Stimulated activated CD8-positive, alpha-beta memory T cell treated with anti-CD3 and anti-CD28 coated beads, Interleukin-12 subunit alpha, Interleukin-12 subunit beta, amount 100 ng/mL, for 1 hour (primary cell): Measurements from ENCODE around the gene RAX2.
"Not testable (repeated sequence)": the region's sequence is repeated elsewhere in the genome, so short reads cannot be mapped to it uniquely, and the experiment has no call there.

Experiments used
- DNase-seq: peaks from one replicate; pipeline ENCODE4 v3.0.0-alpha.2; 2020; ENCODE audit warnings: low read depth

The RAX2 gene

DNA sequence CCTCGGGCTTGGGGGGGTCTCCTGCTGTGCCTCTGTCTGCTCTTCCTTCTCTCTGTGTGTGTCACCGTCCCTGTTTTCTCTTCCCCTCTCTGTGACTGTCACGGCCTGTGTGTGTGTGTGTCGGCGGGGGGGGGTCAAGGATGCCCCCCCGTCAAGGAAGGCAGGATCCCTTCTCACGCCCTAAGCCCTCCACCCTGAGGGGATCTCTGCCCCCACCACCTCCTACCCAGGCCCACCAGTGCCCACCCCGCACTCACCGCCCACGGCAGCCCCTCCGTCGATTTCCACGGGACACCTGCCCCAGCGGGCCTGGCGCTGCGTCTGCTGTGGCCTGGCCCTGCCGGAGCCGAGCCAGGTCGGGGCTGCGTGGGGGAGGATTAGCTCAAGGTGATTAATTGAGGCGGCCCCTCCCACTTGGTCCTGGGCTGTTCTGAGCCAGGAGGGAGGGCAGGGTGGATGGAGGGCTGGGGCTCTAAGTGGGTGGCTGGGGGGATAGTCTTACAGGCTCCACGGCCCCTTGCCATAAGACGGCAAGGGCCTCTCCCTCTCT lies at the start of gene RAX2:
Gene RAX2 (minus strand): TSS at position 323 of the 550 bp plus-strand sequence. CDS start 486 bp downstream, outside the sequence.
- DNase-seq: no peak

DNA sequence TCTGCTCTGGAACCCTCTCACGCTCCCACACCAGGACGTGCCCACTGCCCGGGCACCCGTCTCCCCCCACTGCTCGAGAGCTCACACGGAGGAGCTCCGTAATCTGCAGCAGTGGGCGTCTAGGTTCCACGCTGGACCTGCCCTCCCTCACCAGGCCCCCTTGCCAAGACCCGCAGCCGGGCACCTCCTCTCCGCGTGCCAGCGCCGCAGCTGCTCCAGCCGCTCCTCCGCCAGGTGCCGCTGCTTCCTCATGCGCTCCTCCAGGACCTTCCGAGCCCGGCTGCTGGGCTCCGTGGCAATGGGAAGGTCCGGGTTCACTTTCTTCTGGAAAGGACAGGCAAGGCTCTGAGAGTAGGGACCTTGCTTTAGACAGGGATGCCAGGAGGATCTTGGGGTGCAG lies 49.1 kb upstream of the RAX2 start:
- no peak for DNase-seq

DNA sequence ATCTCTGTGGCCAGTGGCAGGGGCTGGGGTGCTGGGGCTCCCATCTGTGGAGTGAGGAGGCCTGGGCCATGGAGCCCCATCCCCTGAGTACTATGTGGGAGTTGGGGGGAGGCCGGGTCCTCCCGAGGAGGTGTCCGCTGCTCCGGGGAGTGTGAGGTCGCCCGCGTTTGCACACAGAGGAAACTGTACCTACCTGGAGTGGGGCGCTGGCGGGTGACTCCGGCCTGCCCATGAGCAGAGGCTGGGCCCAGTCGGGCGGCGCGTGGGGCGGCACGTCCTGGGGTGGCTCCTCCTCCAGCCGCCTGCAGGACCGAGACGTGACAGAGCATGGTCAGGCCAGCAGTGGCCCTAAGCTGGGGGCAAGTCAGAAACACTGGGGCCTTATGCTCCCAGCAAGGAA lies 48.0 kb upstream of the RAX2 start:
- DNase-seq: no peak

DNA sequence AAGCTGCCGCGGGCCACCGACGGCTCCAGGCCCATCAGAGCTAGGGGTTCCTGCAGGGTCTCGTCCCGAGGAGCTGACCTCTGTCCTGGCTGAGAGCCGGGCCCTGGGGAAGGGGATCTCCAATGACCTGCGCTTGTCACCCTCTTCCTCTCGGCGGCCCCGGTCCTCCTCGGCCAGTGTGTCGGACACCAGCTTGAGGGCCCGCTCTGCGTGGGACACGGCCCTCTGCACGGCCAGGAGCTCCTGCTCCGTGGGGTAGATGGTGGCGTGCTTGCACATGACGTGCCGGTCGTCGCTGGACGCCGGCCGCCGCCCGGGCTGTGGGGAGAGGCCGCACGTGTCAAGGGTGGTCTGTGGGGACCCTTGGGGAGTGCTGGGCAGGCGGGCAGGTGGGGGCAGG lies 46.9 kb upstream of the RAX2 start:
- DNase-seq: no peak

DNA sequence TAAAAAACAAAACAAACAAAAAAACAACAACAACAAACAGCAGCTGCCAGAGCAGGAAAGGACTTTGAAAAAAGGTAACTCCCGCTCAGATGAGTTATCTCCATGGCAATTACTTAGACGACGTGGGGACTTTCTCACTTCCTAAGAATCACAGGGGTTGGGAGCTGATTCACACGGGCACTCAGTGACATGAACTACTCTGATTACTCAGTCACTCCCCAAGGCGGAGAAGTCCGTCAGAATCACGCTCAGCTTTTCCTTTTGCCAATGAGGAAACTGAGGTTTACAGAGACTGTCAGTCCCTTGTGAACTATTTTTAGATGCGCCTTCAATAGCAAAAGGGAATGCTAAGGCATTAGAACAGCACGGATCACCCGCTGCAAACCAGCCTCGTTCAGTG lies 46.4 kb upstream of the RAX2 start:
- DNase-seq: no peak

DNA sequence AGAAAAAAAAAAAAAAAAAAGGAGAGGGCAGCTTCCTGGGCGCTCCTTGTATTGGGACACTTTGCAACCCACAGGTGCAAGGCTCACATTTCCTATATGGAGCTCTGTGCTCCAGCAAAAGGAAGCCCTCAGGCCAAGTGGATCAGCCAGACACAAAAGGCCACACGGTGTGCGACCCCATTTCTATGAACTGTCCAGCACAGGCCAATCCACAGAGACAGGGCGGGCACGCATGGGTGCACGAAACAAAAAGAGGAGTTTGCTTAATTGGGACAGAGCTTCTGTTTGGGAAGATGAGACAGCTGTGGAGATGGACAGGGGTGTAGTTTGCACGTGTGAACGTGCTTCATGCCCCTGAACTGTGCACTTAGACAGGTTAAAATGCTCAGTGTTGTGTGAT lies 45.7 kb upstream of the RAX2 start:
- DNase-seq: no peak

DNA sequence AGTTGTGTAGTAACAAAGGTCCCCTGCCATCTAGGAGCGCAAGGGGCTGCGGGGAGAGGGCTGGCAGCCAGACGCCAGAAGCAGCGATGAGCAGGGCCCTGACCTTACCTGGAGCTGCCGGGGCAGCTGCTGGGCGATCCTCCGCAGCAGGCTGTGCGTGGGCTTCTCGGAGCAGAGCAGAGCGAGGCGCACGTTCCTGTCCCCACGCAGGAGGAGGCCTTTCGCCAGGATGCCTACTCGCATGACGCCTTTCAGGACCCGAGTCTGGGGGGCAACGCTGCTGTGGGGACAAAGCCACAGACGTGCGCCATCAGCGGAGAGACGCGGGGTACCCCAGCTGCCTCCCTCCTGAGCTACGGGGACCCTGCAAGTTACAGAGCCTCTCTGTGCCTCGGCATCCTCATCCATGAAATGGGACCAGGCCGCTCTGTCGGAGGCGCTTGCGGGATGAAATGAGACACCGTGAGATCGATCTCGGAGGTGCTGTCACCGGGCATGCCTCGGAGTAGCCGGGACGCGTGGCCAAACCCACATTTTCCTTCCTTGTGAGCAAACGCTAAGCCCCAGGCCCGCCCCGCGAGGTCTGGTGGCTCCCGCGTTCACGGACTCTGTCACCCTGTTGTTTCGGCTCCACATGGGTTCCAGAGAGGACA lies 44.7 kb upstream of the RAX2 start:
- no peak for DNase-seq

DNA sequence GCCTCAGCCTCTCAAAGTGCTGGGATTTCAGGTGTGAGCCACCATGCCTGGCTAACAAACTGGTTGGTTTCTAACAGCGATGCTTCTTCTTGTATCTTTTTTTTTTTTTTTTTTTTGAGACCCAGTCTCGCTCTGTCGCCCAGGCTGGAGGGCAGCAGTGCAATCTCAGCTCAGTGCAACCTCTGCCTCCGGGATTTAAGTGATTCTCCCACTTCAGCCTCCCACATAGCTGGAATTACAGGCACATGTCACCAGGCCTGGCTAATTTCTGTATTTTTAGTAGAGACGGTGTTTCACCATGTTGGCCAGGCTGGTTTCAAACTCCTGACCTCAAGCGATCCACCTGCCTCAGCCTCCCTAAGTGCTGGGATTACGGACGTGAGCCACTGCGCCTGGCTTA lies 44.1 kb upstream of the RAX2 start:
- not testable (repeated sequence) for DNase-seq

DNA sequence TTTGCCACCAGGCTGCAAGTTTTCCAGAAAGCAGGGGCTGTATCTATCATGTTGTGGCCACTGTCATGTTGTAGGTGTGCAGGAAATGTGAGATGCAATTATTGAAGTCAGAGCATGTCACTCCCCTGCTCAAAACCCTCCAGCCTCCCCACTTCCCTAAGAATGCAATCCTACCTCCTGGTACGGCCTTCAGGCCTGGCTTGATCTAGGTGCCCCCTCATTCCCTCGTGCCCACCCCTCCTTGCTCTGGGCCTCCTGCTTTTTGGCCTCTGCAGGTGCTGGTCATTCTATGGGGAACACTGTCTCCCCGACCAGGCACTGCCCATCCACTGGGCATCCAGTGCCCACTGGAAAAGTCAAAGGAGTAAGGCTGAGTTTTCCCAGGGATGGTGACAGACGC lies 42.6 kb upstream of the RAX2 start:
- DNase-seq: no peak

DNA sequence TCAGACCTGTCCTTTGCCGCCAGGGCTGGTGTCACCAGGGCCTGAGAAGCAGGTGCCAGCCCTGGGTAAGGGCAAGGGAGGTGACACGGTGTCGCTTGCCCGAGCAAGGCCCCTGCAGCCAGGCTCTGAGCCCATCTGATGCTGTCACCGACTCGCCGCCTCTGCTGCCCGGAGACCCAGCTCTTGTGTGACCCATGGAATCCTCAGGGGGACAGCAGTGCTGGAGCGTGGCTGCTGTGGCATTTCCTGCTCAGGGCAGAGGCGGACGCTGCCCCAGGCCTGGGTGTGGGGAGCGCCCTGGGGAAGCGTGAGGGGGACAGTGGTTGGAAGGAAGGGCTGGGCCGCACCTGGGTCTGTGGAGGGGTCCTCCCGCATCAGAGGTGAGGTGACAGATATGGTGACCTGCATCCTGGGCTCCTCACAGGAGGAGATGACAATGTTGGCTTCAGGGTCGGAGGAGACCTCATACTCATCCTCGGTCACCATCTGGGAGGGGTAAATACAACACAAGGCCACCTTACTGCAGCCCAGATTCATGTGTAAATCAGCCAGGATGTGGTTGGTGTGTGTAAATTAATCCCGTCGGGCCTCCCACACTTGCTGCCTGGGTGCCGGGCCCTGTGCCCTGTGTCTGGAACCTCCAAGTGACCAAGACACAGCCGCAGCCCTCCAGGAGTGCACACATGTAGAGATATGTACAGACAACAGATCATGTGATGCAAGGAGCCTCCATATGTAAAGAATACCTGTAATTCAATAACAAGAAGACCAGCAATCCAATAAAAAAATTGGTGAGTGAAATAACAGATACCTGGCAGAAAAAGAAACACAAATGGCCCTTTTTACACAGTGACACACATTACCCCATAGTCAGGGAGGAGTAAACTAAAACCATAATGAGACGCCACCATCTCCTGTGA lies 41.7 kb upstream of the RAX2 start:
- DNase-seq: no peak

DNA sequence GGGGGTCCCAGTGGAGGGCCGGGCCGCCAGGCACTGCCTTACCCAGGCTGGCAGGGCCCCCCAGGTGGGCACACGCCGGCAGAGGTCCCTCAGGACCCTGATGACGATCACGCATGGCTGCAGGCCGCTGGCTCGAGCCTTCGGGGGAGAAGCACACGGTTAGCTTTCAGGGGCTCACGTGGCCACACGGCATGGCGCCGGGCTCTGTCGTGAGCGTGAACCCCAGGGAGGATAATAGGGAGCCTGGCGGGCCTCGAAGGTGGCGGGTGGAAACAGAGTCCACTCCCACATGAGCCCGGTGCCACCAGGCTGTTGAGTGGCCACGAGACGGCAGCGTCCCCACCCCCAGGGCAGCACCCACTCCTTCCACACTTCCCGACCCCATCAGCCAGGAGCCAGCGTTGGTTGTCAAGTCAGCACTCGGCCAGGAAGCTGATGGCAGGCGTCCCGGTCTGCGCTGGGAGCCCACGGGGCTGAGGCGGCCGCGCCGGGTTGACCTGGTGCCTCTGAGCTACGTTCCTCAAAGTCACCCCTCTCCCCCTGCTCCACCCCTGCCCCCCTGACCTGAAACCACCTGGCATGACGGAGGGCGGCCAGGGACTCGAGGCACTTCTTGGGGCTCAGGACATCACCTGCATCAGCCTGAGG lies 38.8 kb upstream of the RAX2 start:
- no peak for DNase-seq

DNA sequence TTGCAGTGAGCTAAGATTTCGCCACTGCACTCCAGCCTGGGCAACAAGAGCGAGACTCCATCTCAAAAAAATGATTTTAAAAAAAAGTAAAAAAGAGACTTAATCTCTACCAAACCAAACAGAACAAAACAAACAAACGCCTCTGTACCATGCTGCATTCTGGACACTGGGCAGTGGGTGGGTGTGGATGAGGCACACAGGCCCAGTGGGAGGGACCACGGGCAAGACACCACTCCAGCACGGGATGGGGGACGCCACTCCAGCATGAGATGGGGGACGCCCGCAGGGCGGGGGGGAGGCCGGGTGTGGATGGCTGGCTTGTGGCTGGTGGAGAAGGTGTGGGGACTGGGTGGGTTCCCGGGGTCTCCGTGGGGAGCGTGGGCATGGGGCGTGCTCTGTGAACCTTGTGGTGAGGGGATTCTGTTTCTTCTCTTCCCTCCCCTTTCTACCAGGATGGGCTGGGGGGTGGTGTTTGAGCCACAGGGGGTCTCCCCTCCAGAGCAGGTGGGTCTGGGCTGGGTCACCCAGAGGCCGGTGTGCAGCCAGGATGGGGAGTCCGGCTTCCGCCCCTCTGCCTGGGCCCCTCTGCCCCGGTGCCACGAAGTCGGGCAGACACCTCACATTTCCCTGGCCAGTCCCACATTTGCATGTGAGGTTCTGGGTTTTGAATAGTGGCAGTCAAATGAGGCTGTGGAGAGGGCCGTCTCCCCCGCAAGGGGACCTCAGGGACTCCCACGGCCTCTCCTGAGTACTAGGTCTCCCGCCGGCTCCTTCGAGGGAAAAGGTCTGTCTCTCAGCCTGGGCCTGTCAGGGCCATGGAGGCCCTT lies 38.1 kb upstream of the RAX2 start:
- no peak for DNase-seq

DNA sequence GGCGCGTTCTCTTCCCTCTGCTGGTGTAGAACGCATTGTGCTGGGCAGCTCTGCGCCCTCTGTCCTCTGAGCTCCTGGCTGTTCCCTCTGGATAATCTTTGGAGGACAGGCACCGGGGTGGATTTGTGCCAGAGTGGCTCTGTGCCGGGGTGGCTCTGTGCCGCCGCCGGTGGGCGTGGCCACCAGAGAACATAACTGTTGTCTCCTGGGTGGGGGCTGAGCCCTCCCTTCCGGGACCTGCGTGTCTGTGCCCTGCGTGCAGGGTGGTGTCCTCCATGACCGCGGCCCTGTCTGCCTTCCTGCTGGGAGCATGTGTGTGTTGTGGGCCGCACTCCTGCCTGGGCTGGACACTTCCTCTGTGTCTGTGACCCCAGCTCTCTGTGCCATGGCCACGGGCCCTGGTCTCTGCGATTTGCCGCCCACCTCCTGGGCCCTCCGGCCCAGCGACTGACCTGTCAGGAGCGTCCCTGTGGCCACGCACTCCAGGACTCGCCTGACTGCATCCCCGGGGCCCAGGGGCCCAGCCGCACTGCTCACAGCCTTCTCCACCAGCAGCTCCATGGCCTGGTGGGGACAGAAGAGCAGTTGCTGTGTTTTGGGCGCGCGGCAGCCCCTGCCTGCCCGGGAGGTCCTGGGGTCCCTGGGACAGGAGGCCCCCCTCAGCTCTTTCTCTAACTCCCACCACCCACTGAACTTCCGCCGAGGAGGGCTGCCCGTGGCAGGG lies 36.6 kb upstream of the RAX2 start:
- no peak for DNase-seq

DNA sequence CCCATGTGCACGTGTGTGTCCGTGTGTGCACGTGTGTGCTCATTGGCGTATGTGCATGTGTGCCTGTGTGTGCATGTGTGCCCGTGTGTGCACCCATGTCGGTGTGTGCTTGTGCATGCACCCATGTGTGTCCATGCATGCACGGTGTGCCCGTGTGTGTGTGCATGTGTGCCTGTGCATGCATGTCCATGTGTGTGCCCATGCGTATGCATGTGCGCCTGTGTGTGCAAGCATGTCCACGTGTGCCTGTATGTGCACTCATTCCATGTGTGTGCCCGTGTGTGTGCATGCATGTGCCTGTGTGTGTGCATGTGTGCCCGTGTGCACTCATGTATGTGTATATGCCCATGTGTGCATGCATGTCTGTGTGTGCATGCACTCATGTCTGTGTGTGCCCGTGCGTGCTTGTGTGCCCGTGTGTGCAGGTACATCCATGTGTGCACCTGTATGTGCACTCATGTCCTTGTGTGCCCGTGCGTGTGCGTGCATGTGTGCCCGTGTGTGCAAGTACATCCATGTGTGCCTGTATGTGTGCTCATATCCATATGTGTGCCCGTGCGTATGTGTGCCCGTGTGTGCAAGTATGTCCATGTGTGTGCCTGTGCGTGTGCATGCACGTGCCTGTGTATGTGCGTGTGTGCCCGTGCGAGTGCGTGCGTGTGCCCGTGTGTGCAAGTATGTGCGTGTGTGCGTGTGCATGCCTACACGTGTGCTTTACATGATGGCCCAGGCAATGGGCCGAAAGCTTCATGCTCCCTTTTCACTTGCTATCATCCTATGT lies 35.7 kb upstream of the RAX2 start:
- DNase-seq: no peak

DNA sequence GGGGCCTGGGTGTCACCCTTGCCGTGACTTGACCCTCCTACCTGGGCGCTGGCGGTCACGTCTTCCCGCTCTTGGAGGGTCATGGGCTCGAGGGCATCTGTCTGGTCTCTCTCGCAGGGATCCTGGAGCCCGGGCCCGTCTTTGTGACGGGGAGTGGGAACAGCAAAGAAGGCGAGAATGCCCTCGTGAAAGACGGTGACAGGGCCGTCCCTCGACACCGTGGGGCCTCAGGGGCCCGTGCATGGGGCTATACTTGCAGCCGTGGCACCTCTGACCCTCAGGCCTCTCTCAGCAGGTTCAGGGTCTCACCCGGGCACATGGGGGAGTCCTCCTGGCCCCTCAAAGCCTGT lies 35.1 kb upstream of the RAX2 start:
- DNase-seq: no peak

DNA sequence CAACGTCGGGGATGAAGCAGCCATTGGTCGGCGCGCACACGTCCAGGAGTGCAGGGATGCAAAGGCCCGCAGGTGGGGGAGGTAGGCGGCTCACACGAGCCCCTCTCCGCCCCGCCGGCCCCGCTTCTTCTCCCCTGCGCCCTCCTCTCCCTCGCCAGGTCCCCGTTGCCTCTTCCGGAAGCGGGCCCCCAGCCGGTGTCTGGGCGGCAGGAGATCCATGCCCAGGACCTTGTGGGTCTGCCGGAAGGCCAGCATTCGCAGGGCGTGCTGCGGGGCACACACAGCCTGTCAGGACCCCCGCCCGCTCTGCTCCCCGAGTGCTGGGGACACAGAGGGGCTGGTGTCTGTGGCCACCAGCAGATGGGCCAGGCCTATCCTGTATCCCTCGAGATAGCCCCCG lies 33.8 kb upstream of the RAX2 start:
- DNase-seq: no peak

DNA sequence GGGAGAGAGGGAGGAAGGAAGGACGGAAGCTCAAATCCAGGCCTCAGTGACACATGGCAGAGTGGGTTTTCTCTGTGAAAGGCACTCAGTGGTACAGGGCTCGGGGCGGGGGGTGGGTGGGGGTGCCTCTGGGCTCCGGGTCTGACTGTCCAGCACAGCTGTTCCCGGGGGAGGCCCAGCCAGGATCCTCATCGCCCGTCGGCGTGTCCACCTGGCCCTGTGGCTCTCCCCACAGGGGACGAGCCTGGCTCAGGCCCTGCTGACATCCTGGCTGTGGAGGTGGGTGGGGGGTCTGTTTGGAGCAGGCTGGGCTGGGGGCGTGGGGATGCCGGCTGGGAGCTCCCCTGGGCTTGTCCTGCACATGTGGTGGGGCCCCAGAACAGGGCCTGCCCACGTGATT lies 32.4 kb upstream of the RAX2 start:
- DNase-seq: no peak

DNA sequence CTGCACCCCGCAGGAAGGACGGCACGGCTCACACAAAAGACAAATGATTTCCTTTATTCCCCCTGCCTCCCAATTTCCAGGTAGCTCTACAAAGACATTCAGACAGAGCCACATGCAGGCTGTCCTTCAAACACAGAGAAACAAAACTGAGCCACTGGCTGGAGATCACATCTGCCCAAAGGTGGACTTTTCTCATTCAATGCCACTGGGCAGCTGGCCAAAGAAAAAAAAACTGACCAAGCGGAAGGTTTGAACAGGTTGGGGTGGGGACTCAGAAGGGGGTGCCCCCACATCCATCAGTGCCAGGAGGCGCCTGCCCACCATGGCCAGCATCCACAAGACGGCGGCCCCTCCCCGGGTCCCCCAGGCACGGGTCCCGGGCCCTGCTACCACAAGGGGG lies 32.0 kb upstream of the RAX2 start:
- no peak for DNase-seq

DNA sequence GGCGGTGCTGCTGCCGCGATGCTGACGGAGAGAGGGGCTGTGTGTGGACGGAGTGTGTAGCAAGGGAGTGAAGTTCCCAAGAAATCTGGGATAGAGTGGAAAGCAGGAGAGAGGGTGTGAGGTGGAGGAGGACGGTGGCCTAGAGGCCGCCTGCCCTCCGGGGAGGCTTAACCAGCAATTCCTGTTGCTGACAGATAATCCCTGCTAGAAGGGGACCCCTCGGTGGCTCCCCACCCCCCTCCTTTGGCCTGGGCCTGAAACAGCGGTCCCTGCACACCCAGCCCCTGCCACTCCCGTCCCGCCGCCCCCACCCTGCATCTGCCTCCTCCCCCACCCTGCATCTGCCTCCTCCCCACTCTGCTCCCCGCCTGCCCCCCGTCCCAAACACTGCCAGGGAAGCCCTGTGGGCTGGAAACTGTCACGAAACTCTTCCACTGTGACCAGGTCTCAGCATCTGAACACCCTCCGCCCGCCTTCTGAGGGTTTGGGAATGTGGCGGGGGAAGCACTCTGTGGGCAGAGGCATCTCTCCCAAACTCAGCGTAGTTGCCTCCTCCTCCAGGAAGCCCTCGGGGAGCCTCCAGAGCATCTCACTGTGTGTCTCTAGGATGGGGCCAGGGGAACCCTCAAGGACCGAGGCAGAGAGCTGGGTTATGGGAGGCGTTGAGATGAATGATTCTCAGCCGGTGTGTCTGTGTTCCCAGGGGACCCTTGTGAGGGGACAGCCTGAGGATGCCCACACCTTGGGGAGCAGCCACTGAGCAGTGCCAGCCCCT lies 31.3 kb upstream of the RAX2 start:
- no peak for DNase-seq
